Measurements from ENCODE around the gene PAM16. TPM values are rescaled to one million over a fixed set of nuclear protein-coding genes. Genes with fewer than 3 reads are reported as not detected.

The PAM16 gene
- total and polyA plus RNA-seq, 2 of the 8 experiments (the other 6 are each of a cell fraction or from before 2014, with no cell fraction given) = 78.3 to 198 TPM

GRCh38 chr16:4327386-4328045 lies 23.6 kb downstream of the PAM16 start:
- peaks cover 6 to 20% of the 10 kb centered on the region in 2 experiments for H4K20me1 ChIP-seq (replicated peaks in 1 of 2; ENCODE audit: control insufficient read depth in 1 of 2, insufficient read depth in 2 of 2, low read length in 2 of 2)
- H3K9ac ChIP-seq (replicated peaks in 1 of 4; ENCODE audit: extremely low read depth in 1 of 4, low read depth in 3 of 4, low read length in 3 of 4) = peak overlapping the region in 3 of 4 experiments; percentile 54 to 71 (median 62); a peak in 5 of 7 replicates
- peaks cover 0 to 32% of the 10 kb centered on the region in 2 experiments; a peak in 2 of 4 replicates for H3K79me2 ChIP-seq (ENCODE audit: control insufficient read depth in 1 of 2, insufficient read depth in 2 of 2, low read length in 2 of 2)
- H3K79me1 ChIP-seq (ENCODE audit: low read depth, low read length) = peaks cover 7% of the 10 kb centered on the region; the same call in 1 of the 2 replicates
- H2BK120ac ChIP-seq (replicated peaks; ENCODE audit: low read depth, low read length) = no peak overlapping the region
- no peak for FAIRE-seq
- peak overlapping the region; percentile 51 to 94 for H3K4me2 ChIP-seq (ENCODE audit: insufficient read depth in 1 of 2, low read depth in 2 of 2, low read length in 2 of 2)
- H4K91ac ChIP-seq (replicated peaks; ENCODE audit: insufficient read length, low read length) = peak overlapping the region; percentile 95
- H2BK5ac ChIP-seq (ENCODE audit: low read depth, low read length) = peak overlapping the region; percentile 71; the same call in 1 of the 2 replicates
- H4K5ac ChIP-seq (ENCODE audit: insufficient read length, low read depth, low read length) = peak overlapping the region; percentile 59
- peaks cover 3% of the 10 kb centered on the region; the same call in 1 of the 2 replicates for H3K23me2 ChIP-seq (ENCODE audit: low read depth, low read length)
- H3K27ac ChIP-seq (ENCODE audit: low read depth, low read length) = no peak overlapping the region
- H3K56ac ChIP-seq (replicated peaks; ENCODE audit: insufficient read length, low read depth, low read length) = no peak overlapping the region
- no peaks in the 10 kb centered on the region for H3K27me3 ChIP-seq (replicated peaks in 1 of 4; ENCODE audit: control insufficient read depth in 3 of 4, extremely low read depth in 1 of 4, insufficient read depth in 3 of 4, low read length in 3 of 4)
- H2BK20ac ChIP-seq (ENCODE audit: low read length) = peak overlapping the region; percentile 18; the same call in 1 of the 2 replicates
- peak overlapping the region; percentile 89 for H3K4ac ChIP-seq (replicated peaks; ENCODE audit: insufficient read length, low read depth, low read length)
- peak in 1 of 3 experiments; percentile 4; a peak in 1 of 4 replicates for TF ChIP-seq CTCF (IDR thresholded peaks at IDR 0.05; ENCODE audit: control extremely low read depth in 1 of 3, insufficient read depth in 1 of 3, low read depth in 1 of 3, low read length in 3 of 3)
- no peak for TF ChIP-seq SUZ12 (IDR thresholded peaks at IDR 0.05; ENCODE audit: low read length)
- H3K4me1 ChIP-seq (replicated peaks in 1 of 4; ENCODE audit: control insufficient read depth in 3 of 4, insufficient read depth in 4 of 4, low read length in 3 of 4) = peaks cover 5 to 31% (median 24%) of the 10 kb centered on the region in 4 experiments
- H3K23ac ChIP-seq (ENCODE audit: insufficient read length) = no peak overlapping the region
- H4K8ac ChIP-seq (ENCODE audit: extremely low read depth, insufficient read depth, low read length) = 0 out of 2 replicates have a peak overlapping the region, but pooled peaks have one; percentile 28
- DNase-seq (ENCODE audit: low read depth in 1 of 2, low spot score in 2 of 2) = peak in 1 of 2 experiments; percentile 62
- 0 out of 2 replicates have a peak overlapping the region, but pooled peaks have one; percentile 8 for H2BK15ac ChIP-seq (ENCODE audit: low read length)
- CTCF ChIA-PET (ENCODE audit: partially characterized antibody) = interaction anchor here (0.7 to 17.1 kb wide), 22 partner anchors 8 to 345 kb away, joined by 3 to 211 read pairs (median 6); partner anchors contain the start of genes GLIS2 and TFAP4
- H3K4me3 ChIP-seq (ENCODE audit: extremely low read depth in 1 of 4, insufficient read depth in 2 of 4, low read depth in 3 of 4, low read length in 4 of 4) = peak overlapping the region; percentile 32 to 71 (median 42)
- 0 out of 2 replicates have a peak overlapping the region, but pooled peaks have one; percentile 84 for H2AK5ac ChIP-seq (ENCODE audit: low read depth, low read length)
- H3K9me3 ChIP-seq (ENCODE audit: insufficient read depth in 2 of 2, low read depth in 1 of 2, low read length in 1 of 2) = no peaks in the 10 kb centered on the region
- H3K14ac ChIP-seq (ENCODE audit: insufficient read length) = no peak overlapping the region
- no peak overlapping the region for H2BK12ac ChIP-seq (ENCODE audit: low read depth, low read length)
- H3K36me3 ChIP-seq (ENCODE audit: control insufficient read depth in 2 of 4, insufficient read depth in 4 of 4, low read length in 3 of 4) = no peaks in the 10 kb centered on the region
- POLR2A ChIA-PET (ENCODE audit: partially characterized antibody) = interaction anchor here (0.8 to 16.2 kb wide), 20 partner anchors 10 to 106 kb away, joined by 3 to 154 read pairs (median 5); partner anchors contain the start of genes GLIS2, PAM16 and TFAP4
- peak overlapping the region; percentile 97 for H3K18ac ChIP-seq (ENCODE audit: extremely low read depth, low read length)
- no peak overlapping the region for H2AFZ ChIP-seq (ENCODE audit: low read length)
- WGBS, 2 experiments (ENCODE audit: extremely low coverage in 1 of 2, insufficient coverage in 1 of 2, insufficient read length in 1 of 2, insufficient replicate concordance in 2 of 2, low coverage in 1 of 2, low lambda C conversion rate in 2 of 2, missing lambda C conversion rate in 1 of 2) = 7% methylated on average over 13 of the region's 57 CpGs; no CpG with 5 or more reads in 1 of the 2 experiments
